Fibroblast of lung (primary cell): Measurements from ENCODE around the gene NOL9. TPM values are rescaled to one million over a fixed set of nuclear protein-coding genes. Genes with fewer than 3 reads are reported as not detected.

ENCODE experiments used
- DNase-seq, 2 donors: peaks; one replicate each; pipeline versions ENCODE4 v3.0.0 to v3.0.0-alpha.2; 2010; ENCODE audit warnings: low read depth in 2 of 2
- H2AFZ ChIP-seq: 2 replicates; pipeline ENCODE4 v1.5.1; 2012; ENCODE audit warnings: low read length, control low read depth, inconsistent platforms
- H3K27ac ChIP-seq: 2 replicates; pipeline ENCODE4 v1.5.1; 2011; ENCODE audit warnings: low read length, control low read depth; ENCODE audit not compliant: insufficient read depth
- H3K27me3 ChIP-seq: 2 replicates; pipeline ENCODE4 v1.5.1; 2011; ENCODE audit warnings: mild to moderate bottlenecking, low read length; ENCODE audit not compliant: control insufficient read depth, insufficient read depth
- H3K36me3 ChIP-seq: 2 replicates; pipeline ENCODE4 v1.5.1; 2011; ENCODE audit warnings: low read length; ENCODE audit not compliant: control insufficient read depth, insufficient read depth
- H3K4me1 ChIP-seq: 2 replicates; pipeline ENCODE4 v1.5.1; 2011; ENCODE audit warnings: low read length; ENCODE audit not compliant: control insufficient read depth, insufficient read depth; ENCODE audit errors: extremely low read depth
- H3K4me2 ChIP-seq: 2 replicates; pipeline ENCODE4 v1.5.1; 2011; ENCODE audit warnings: low read length, control low read depth; ENCODE audit not compliant: insufficient read depth; ENCODE audit errors: extremely low read depth
- H3K4me3 ChIP-seq, 4 experiments: fragments of 200-600 bp in 1 of 4; sonication (generic) in 1 of 4; replicated peaks in 1 of 4; 2 replicates each; pipeline ENCODE4 v1.5.1; 2011 to 2016; ENCODE audit warnings: low read length in 4 of 4, low read depth in 3 of 4, mild to moderate bottlenecking in 3 of 4, control low read depth in 2 of 4, inconsistent platforms in 1 of 4, mixed read lengths in 1 of 4; ENCODE audit not compliant: insufficient read depth in 1 of 4; ENCODE audit errors: control extremely low read depth in 1 of 4
- H3K79me2 ChIP-seq: 2 replicates; pipeline ENCODE4 v1.5.1; 2012; ENCODE audit warnings: mild to moderate bottlenecking, low read length, inconsistent platforms; ENCODE audit not compliant: control insufficient read depth, insufficient read depth
- H3K9ac ChIP-seq: 2 replicates; pipeline ENCODE4 v1.5.1; 2011; ENCODE audit warnings: mild to moderate bottlenecking, low read length, control low read depth; ENCODE audit not compliant: insufficient read depth
- H3K9me3 ChIP-seq: 2 replicates; pipeline ENCODE4 v1.5.1; 2012; ENCODE audit warnings: low read depth, low read length; ENCODE audit not compliant: control insufficient read depth, insufficient read depth
- H4K20me1 ChIP-seq: 2 replicates; pipeline ENCODE4 v1.5.1; 2011; ENCODE audit warnings: low read length; ENCODE audit not compliant: control insufficient read depth, insufficient read depth; ENCODE audit errors: extremely low read depth
- CTCF ChIP-seq, 2 donors: IDR thresholded peaks in 1 of 2; conservative IDR thresholded peaks in 1 of 2; 1 replicate in 1 of 2; 2 replicates in 1 of 2; pipeline ENCODE4 v1.5.1; 2011 to 2012; ENCODE audit warnings: low read length in 2 of 2, control low read depth in 1 of 2, inconsistent platforms in 1 of 2, low read depth in 1 of 2, mild to moderate bottlenecking in 1 of 2
- EZH2 ChIP-seq: IDR thresholded peaks from 2 replicates; pipeline ENCODE4 v1.5.1; 2012; ENCODE audit warnings: low read length, control low read depth, mild to moderate bottlenecking; ENCODE audit errors: missing control alignments
- polyA plus RNA-seq, 2 donors: library from polyadenylated mRNA; depleted of rRNA in 1 of 2; stranded (reverse) in 1 of 2; unstranded in 1 of 2; fragments of >200 nt; gene quantifications; 2 replicates each; pipeline ENCODE4 v1.2.1, GENCODE V29; 2011 to 2012; ENCODE audit warnings: missing spikeins in 1 of 2
- total RNA-seq: library from RNA; depleted of rRNA; stranded (reverse); fragments of >200 nt; gene quantifications from 2 replicates; pipeline ENCODE4 v1.2.1, GENCODE V29; 2014

Gene NOL9
- total and polyA plus RNA-seq, 2 donors (not counting 1 experiment from before 2014, with no cell fraction given), result 17.5 to 19.0 TPM

DNA sequence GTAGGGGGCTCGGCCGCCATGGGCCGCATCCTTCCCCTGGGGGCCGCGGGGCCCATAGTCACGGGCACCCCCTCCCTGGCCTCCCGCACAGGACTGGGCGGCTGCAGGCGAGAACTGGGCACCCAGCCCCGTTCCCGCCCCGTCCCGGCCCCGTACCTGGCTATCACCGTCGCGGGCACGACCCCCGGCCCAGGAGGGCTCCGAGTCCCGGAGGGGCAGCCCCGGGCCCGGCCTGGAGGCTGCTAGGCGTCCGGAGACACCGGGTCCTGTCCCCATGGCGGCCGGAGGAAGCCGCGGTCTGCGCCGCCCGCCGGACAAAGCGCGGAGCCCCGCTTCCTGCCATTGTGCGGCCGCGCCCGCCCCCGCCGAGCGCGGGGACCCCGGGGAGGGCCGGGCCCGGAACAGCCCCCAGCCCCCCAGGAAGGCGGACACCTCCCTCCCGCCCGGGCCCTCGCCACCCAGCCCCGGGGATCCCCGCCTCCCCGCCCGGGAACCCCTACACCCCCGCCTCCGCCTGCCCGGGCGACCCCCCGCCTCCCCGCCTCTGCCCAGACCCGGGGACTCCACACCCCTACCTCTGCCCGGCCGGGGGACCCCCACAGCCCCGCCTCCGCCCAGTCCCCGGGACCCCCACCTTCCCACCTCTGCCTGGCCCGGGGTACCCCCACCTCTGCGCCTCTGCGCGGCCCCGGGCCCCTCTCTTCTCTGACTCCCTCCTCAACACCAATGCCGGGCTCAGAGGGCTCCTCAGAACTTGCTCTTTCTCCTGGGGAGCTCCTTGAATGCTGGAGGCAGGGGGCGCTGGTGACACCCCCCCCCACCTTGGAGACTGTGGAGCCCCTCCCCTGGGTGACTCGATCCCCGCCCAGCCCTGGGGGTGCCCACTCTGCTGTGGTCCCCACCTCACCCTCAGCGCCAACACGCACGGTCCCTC lies 68.9 kb downstream of the NOL9 start:
- no peak for DNase-seq
- Histone ChIP-seq H3K9me3 (no peaks in the 10 kb centered on the region), H3K36me3 (no peaks in the 10 kb centered on the region), H2AFZ (no peak overlapping the region), H3K4me2 (peak overlapping the region; percentile 25), H3K79me2 (no peaks in the 10 kb centered on the region), H3K4me3 (peak overlapping the region in 2 of 4 experiments; percentile 32 to 33), H3K4me1 (no peaks in the 10 kb centered on the region), H3K27ac (no peak overlapping the region), H3K9ac (no peak overlapping the region), H3K27me3 (peaks cover 16% of the 10 kb centered on the region), H4K20me1 (no peaks in the 10 kb centered on the region)
- no peak for TF ChIP-seq CTCF (conservative IDR thresholded peaks at IDR 0.05 in 1 of 2, IDR thresholded peaks at IDR 0.05 in 1 of 2; ENCODE audit: low read depth in 1 of 2, low read length in 2 of 2)
- no peak for TF ChIP-seq EZH2

- no peak overlapping the region for H2AFZ ChIP-seq
- DNase-seq, result no peak
- TF ChIP-seq EZH2 (peak; percentile 79), CTCF (conservative IDR thresholded peaks at IDR 0.05 in 1 of 2, IDR thresholded peaks at IDR 0.05 in 1 of 2; ENCODE audit: low read depth in 1 of 2, low read length in 2 of 2) (no peak)
- no peaks in the 10 kb centered on the region for H3K4me1 ChIP-seq
- H3K27me3 ChIP-seq, result peaks cover 16% of the 10 kb centered on the region
- H3K4me3 ChIP-seq, result peak overlapping the region in 1 of 4 experiments; percentile 33
- no peaks in the 10 kb centered on the region for H3K9me3 ChIP-seq
- H3K27ac ChIP-seq, result no peak overlapping the region
- H3K36me3 ChIP-seq, result no peaks in the 10 kb centered on the region
- peak overlapping the region; percentile 8 for H3K4me2 ChIP-seq
- no peaks in the 10 kb centered on the region for H3K79me2 ChIP-seq
- H3K9ac ChIP-seq, result no peak overlapping the region
- H4K20me1 ChIP-seq, result no peaks in the 10 kb centered on the region
These were observed 69.5 kb downstream of the NOL9 start for GRCh38 chr1:6484826-6485167.

DNA sequence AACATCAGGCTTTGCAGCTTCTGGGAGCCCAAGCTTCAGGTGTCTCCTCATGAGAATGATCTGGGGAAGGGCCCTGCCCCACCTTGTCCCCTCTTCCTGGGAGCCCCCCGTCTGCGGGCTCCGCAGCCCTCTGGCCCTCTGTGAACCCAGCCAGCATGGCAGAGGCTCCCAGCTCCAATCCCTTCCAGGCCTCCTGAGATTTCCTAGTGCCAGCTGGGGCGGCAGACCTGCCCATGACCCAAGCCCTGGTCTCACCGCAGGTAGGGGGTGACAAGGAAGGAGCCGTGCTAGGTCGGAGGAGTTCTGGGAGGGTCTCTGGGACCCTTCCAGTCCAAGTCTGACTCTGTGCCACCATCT lies 70.6 kb downstream of the NOL9 start:
- no peak overlapping the region for H3K9ac ChIP-seq
- no peak overlapping the region for H2AFZ ChIP-seq
- no peaks in the 10 kb centered on the region for H3K9me3 ChIP-seq
- H3K4me1 ChIP-seq, result no peaks in the 10 kb centered on the region
- no peak overlapping the region for H3K4me3 ChIP-seq
- DNase-seq, result no peak
- TF ChIP-seq EZH2 (no peak), CTCF (conservative IDR thresholded peaks at IDR 0.05 in 1 of 2, IDR thresholded peaks at IDR 0.05 in 1 of 2; ENCODE audit: low read depth in 1 of 2, low read length in 2 of 2) (no peak)
- H4K20me1 ChIP-seq, result no peaks in the 10 kb centered on the region
- no peaks in the 10 kb centered on the region for H3K79me2 ChIP-seq
- H3K4me2 ChIP-seq, result no peak overlapping the region
- H3K27ac ChIP-seq, result no peak overlapping the region
- peaks cover 16% of the 10 kb centered on the region for H3K27me3 ChIP-seq
- no peaks in the 10 kb centered on the region for H3K36me3 ChIP-seq
